ENCODE results near the gene ABL1. TPM values are rescaled to one million over a fixed set of nuclear protein-coding genes. Genes with fewer than 3 reads are reported as not detected.

ABL1 gene
- polyA plus RNA-seq, 1 donor from 2014 or later: 18.5 TPM

DNA sequence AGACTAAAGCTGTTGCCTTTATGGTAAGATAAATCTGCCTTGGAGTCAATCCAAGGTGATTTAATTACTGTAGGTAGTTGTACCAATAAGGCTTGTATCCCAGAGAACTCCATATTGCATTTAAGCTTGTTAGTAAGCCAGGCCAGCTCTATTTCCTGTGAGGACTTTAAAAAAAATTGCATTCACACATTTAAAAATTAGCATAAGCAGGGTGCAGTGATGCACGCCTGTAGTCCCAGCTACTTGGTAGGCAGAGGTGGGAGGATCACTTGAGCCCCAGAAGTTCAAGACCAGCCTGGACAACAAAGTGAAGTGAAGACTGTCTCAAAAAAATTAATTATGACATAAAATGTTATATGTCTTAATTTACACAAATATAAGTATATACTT, 28.7 kb upstream of the ABL1 start:
- no peaks in the 10 kb centered on the region for H3K9me2 ChIP-seq (ENCODE audit: insufficient read depth, low read length)
- H3F3A ChIP-seq (ENCODE audit: insufficient read depth, low read length, poor library complexity, severe bottlenecking): no peaks in the 10 kb centered on the region
- H3K9me3 ChIP-seq (ENCODE audit: low read length): peaks cover under 1% of the 10 kb centered on the region
- H3K27ac ChIP-seq (ENCODE audit: low read length): no peak overlapping the region
- TF ChIP-seq MXI1 (conservative IDR thresholded peaks at IDR 0.05; ENCODE audit: poor library complexity, severe bottlenecking): no peak
- no peak for TF ChIP-seq RAD21 (conservative IDR thresholded peaks at IDR 0.05)
- TF ChIP-seq TAF1 (IDR thresholded peaks at IDR 0.05; ENCODE audit: low read depth): no peak
- no peak for TF ChIP-seq SMC3 (conservative IDR thresholded peaks at IDR 0.05; ENCODE audit: poor library complexity)
- TF ChIP-seq EP300 (conservative IDR thresholded peaks at IDR 0.05; ENCODE audit: poor library complexity, severe bottlenecking): no peak
- no peak for TF ChIP-seq POLR2AphosphoS5 (IDR thresholded peaks at IDR 0.05)
- TF ChIP-seq REST (IDR thresholded peaks at IDR 0.05; ENCODE audit: borderline replicate concordance): no peak
- TF ChIP-seq, protein P1, sequence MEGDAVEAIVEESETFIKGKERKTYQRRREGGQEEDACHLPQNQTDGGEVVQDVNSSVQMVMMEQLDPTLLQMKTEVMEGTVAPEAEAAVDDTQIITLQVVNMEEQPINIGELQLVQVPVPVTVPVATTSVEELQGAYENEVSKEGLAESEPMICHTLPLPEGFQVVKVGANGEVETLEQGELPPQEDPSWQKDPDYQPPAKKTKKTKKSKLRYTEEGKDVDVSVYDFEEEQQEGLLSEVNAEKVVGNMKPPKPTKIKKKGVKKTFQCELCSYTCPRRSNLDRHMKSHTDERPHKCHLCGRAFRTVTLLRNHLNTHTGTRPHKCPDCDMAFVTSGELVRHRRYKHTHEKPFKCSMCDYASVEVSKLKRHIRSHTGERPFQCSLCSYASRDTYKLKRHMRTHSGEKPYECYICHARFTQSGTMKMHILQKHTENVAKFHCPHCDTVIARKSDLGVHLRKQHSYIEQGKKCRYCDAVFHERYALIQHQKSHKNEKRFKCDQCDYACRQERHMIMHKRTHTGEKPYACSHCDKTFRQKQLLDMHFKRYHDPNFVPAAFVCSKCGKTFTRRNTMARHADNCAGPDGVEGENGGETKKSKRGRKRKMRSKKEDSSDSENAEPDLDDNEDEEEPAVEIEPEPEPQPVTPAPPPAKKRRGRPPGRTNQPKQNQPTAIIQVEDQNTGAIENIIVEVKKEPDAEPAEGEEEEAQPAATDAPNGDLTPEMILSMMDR (IDR thresholded peaks at IDR 0.05; ENCODE audit: poor library complexity, severe bottlenecking): no peak
- no peak for TF ChIP-seq EZH2 (IDR thresholded peaks at IDR 0.05; ENCODE audit: borderline replicate concordance, insufficient read depth, low read length, poor library complexity, severe bottlenecking)
- no peak overlapping the region for H3K4me3 ChIP-seq (ENCODE audit: low read length)
- H3K79me2 ChIP-seq (replicated peaks; ENCODE audit: insufficient read depth, low read length): no peaks in the 10 kb centered on the region
- H3K9ac ChIP-seq (ENCODE audit: low read length): no peak overlapping the region
- no peak overlapping the region for H3K4me2 ChIP-seq (ENCODE audit: low read length)
- no peak overlapping the region for H2AFZ ChIP-seq (ENCODE audit: low read depth, low read length)
- no peaks in the 10 kb centered on the region for H3K27me3 ChIP-seq (ENCODE audit: insufficient read depth, low read depth, low read length)
- no peaks in the 10 kb centered on the region for H3K36me3 ChIP-seq (ENCODE audit: insufficient read depth, low read length)
- H4K20me1 ChIP-seq (ENCODE audit: insufficient read depth): no peaks in the 10 kb centered on the region

DNA sequence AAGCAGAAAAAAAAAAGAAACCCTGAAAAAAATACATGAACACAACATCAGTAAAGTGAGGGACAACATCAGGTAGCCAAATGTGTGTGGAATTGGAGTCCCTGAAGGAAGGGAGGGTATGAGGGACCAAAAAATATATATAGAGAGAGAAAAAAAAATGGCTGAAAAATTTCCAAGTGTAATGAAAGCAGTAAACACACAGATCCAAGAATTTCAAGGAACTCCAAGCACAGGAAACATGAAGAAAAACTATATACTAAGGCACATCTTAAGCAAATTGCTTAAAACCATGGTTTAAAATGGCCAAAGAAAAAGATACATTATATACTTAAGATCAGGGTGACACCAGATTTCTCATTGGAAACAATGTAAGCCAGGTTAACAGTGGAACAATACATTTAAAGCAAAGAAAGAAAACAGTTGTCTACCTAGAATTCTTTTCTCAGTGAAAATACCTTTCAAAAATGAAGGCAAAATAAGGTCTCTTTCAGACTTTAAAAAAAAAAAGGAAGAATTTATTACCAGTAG, 24.4 kb upstream of the ABL1 start:
- Histone ChIP-seq H3F3A (ENCODE audit: insufficient read depth, low read length, poor library complexity, severe bottlenecking) (no peaks in the 10 kb centered on the region), H3K9me3 (ENCODE audit: low read length) (peaks cover 4% of the 10 kb centered on the region), H3K9me2 (ENCODE audit: insufficient read depth, low read length) (no peaks in the 10 kb centered on the region), H3K27ac (ENCODE audit: low read length) (no peak overlapping the region), H3K9ac (ENCODE audit: low read length) (no peak overlapping the region), H3K27me3 (ENCODE audit: insufficient read depth, low read depth, low read length) (no peaks in the 10 kb centered on the region), H4K20me1 (ENCODE audit: insufficient read depth) (no peaks in the 10 kb centered on the region), H3K4me3 (ENCODE audit: low read length) (no peak overlapping the region), H2AFZ (ENCODE audit: low read depth, low read length) (no peak overlapping the region), H3K36me3 (ENCODE audit: insufficient read depth, low read length) (no peaks in the 10 kb centered on the region), H3K4me2 (ENCODE audit: low read length) (no peak overlapping the region), H3K79me2 (replicated peaks; ENCODE audit: insufficient read depth, low read length) (no peaks in the 10 kb centered on the region)
- TF ChIP-seq POLR2AphosphoS5 (IDR thresholded peaks at IDR 0.05) (no peak), RAD21 (conservative IDR thresholded peaks at IDR 0.05) (no peak), TAF1 (IDR thresholded peaks at IDR 0.05; ENCODE audit: low read depth) (no peak), MXI1 (conservative IDR thresholded peaks at IDR 0.05; ENCODE audit: poor library complexity, severe bottlenecking) (no peak), REST (IDR thresholded peaks at IDR 0.05; ENCODE audit: borderline replicate concordance) (no peak), EZH2 (IDR thresholded peaks at IDR 0.05; ENCODE audit: borderline replicate concordance, insufficient read depth, low read length, poor library complexity, severe bottlenecking) (no peak), SMC3 (conservative IDR thresholded peaks at IDR 0.05; ENCODE audit: poor library complexity) (no peak), EP300 (conservative IDR thresholded peaks at IDR 0.05; ENCODE audit: poor library complexity, severe bottlenecking) (no peak)
- TF ChIP-seq, protein P1 (IDR thresholded peaks at IDR 0.05; ENCODE audit: poor library complexity, severe bottlenecking): no peak

All from neural cell (in vitro differentiated cells).